GM12878 (cell line): ENCODE results near the gene AOAH. TPM values are rescaled to one million over a fixed set of nuclear protein-coding genes. Genes with fewer than 3 reads are reported as not detected.

Source experiments
- ATAC-seq: fragments of 200-7000 bp; cut with Tn5 transposase; 3 replicates; pipeline ENCODE4 v1.9.1; 2020; ENCODE audit warnings: mild to moderate bottlenecking, moderate library complexity
- BruUV-seq: library from RNA; stranded (reverse); fragments of 400-500 nt; replicated peaks from 2 replicates; lab custom pipeline; 2021; lab: Mats Ljungman, UMichigan
- CTCF ChIA-PET: fragments of 300-600 bp; sonication (Branson Sonifier 250); formaldehyde crosslinking; extraction: SDS; loops from one replicate; lab custom pipeline; 2021; ENCODE audit warnings: inconsistent platforms; lab: Yijun Ruan, JAX
- POLR2A ChIA-PET: fragments of 350-600 bp; formaldehyde crosslinking; extraction: SDS; loops from one replicate; lab custom pipeline; 2021; ENCODE audit warnings: inconsistent platforms; lab: Charles Lee
- RAD21 ChIA-PET: fragments of 300-600 bp; sonication (Branson Sonifier 250); formaldehyde crosslinking; loops from one replicate; lab custom pipeline; 2023; ENCODE audit warnings: antibody characterized with exemption; ENCODE audit not compliant: unreplicated experiment; lab: Charles Lee
- SMC1A ChIA-PET: fragments of 300-600 bp; sonication (Branson Sonifier 250); formaldehyde crosslinking; loops from one replicate; lab custom pipeline; 2023; ENCODE audit not compliant: unreplicated experiment, uncharacterized antibody; lab: Charles Lee
- DNase-seq: peaks from one replicate; pipeline ENCODE4 v3.0.0-alpha.2; 2011; ENCODE audit warnings: low read depth, low spot score
- FAIRE-seq: peaks from 3 replicates; lab custom pipeline; 2011; peaks lifted over from hg19 to GRCh38; lab: Jason Lieb, UNC
- H2AFZ ChIP-seq: 2 replicates; pipeline ENCODE4 v1.6.0; 2011; ENCODE audit warnings: low read depth, low read length, control low read depth; ENCODE audit not compliant: control insufficient read depth
- H3K27ac ChIP-seq: 2 replicates; pipeline ENCODE4 v1.5.1; 2011; ENCODE audit warnings: control low read depth; ENCODE audit not compliant: control insufficient read depth, insufficient read depth
- H3K27me3 ChIP-seq, 2 experiments: replicated peaks in 1 of 2; 2 replicates each; pipeline versions ENCODE4 v1.6.0 to v1.6.1; 2011; ENCODE audit warnings: low read length in 1 of 2; ENCODE audit not compliant: control insufficient read depth in 2 of 2, insufficient read depth in 2 of 2
- H3K36me3 ChIP-seq, 2 experiments: 2 replicates each; pipeline ENCODE4 v1.5.1; 2011; ENCODE audit warnings: low read length in 1 of 2; ENCODE audit not compliant: control insufficient read depth in 2 of 2, insufficient read depth in 2 of 2
- H3K4me1 ChIP-seq: 2 replicates; pipeline ENCODE4 v1.6.1; 2011; ENCODE audit warnings: mild to moderate bottlenecking, low read length, moderate library complexity, mixed read lengths; ENCODE audit not compliant: control insufficient read depth, insufficient read depth
- H3K4me2 ChIP-seq: 2 replicates; pipeline ENCODE4 v1.6.0; 2011; ENCODE audit warnings: control low read depth; ENCODE audit not compliant: control insufficient read depth, insufficient read depth
- H3K4me3 ChIP-seq: fragments of 200-600 bp; sonication (generic); 2 replicates; pipeline ENCODE4 v1.5.1; 2016
- H3K79me2 ChIP-seq: 2 replicates; pipeline ENCODE4 v1.6.0; 2011; ENCODE audit warnings: low read length; ENCODE audit not compliant: control insufficient read depth, insufficient read depth
- H3K9ac ChIP-seq: 2 replicates; pipeline ENCODE4 v1.8.0; 2011; ENCODE audit warnings: low read length, control low read depth, mixed read lengths; ENCODE audit not compliant: control insufficient read depth, insufficient read depth
- H3K9me3 ChIP-seq: replicated peaks from 3 replicates; pipeline ENCODE4 v1.5.1; 2011; ENCODE audit warnings: mild to moderate bottlenecking, low read length; ENCODE audit not compliant: control insufficient read depth, insufficient read depth
- H4K20me1 ChIP-seq: 2 replicates; pipeline ENCODE4 v1.6.0; 2011; ENCODE audit not compliant: control insufficient read depth, insufficient read depth
- ESRRA ChIP-seq: IDR thresholded peaks from 2 replicates; pipeline ENCODE4 v1.6.1; 2012; ENCODE audit warnings: mild to moderate bottlenecking, low read length, improper control_type of control experiment
- FOXK2 ChIP-seq: fragments of 450-650 bp; IDR thresholded peaks from 2 replicates; pipeline ENCODE4 v1.6.1; 2017; ENCODE audit warnings: mild to moderate bottlenecking, moderate library complexity
- MEF2A ChIP-seq: IDR thresholded peaks from 2 replicates; pipeline ENCODE4 v1.6.1; 2011; ENCODE audit warnings: low read depth, mild to moderate bottlenecking, low read length, moderate library complexity; ENCODE audit not compliant: insufficient read depth
- MTA2 ChIP-seq: fragments of 450-650 bp; IDR thresholded peaks from 2 replicates; pipeline ENCODE4 v1.6.1; 2016; ENCODE audit warnings: low read depth, mild to moderate bottlenecking, moderate library complexity
- MXI1 ChIP-seq: fragments of 150-350 bp; IDR thresholded peaks from 2 replicates; pipeline ENCODE4 v1.6.1; 2011; ENCODE audit warnings: low read depth, mild to moderate bottlenecking, inconsistent platforms, low read length, improper control_type of control experiment
- MYC ChIP-seq: IDR thresholded peaks from 2 replicates; pipeline ENCODE4 v1.6.1; 2011; ENCODE audit warnings: mild to moderate bottlenecking, low read length, moderate library complexity, inconsistent platforms; ENCODE audit not compliant: insufficient read depth, insufficient replicate concordance, insufficient read length, severe bottlenecking
- NR2C2 ChIP-seq: IDR thresholded peaks from 2 replicates; pipeline ENCODE4 v1.6.1; 2011; ENCODE audit warnings: borderline replicate concordance, low read depth; ENCODE audit not compliant: control insufficient read depth, insufficient read length
- NRF1 ChIP-seq: conservative IDR thresholded peaks from 2 replicates; pipeline ENCODE4 v1.6.1; 2011; ENCODE audit warnings: mild to moderate bottlenecking, low read depth, low read length, improper control_type of control experiment
- PRDM15 ChIP-seq: fragments of 450-650 bp; formaldehyde crosslinking; IDR thresholded peaks from 2 replicates; pipeline ENCODE4 v1.4.0; 2020; ENCODE audit warnings: mild to moderate bottlenecking, moderate library complexity
- WGBS: methylation state at CpG from one replicate; pipeline ENCODE4 v1.1.6; 2016; ENCODE audit warnings: low lambda C conversion rate; ENCODE audit not compliant: insufficient replicate concordance, insufficient coverage; ENCODE audit errors: missing lambda C conversion rate; 5-methylcytosine and 5-hydroxymethylcytosine counted together
- in situ Hi-C: fragments of 300-500 bp; cut with MboI; formaldehyde crosslinking; loops from 9 replicates; pipeline ENCODE4 v1.14.3; 2018; ENCODE audit warnings: mixed read lengths
- intact Hi-C: fragments of 100-400 bp; cut with micrococcal nuclease; formaldehyde crosslinking; loops from one replicate; pipeline ENCODE4 v1.14.2; 2022; ENCODE audit not compliant: unreplicated experiment
- polyA plus RNA-seq, 11 experiments: library from polyadenylated mRNA; depleted of rRNA in 4 of 11; unstranded in 6 of 11; stranded (reverse) in 5 of 11; fragments of >200 nt; fragmentation: Nextera tagmentation in 4 of 11; fragmentation: Illumina TruSeq in 1 of 11; extraction: Ambion mirVana in 4 of 11; extraction: Trizol in 1 of 11; gene quantifications; 1 replicate in 1 of 11; 2 replicates in 10 of 11; pipeline versions ENCODE4 v1.2.1 to v1.2.3, GENCODE V29; 2011 to 2016; ENCODE audit warnings: inconsistent platforms in 2 of 11, missing spikeins in 2 of 11, low read depth in 1 of 11
- total RNA-seq, 4 experiments: library from RNA; depleted of rRNA in 3 of 4; stranded (reverse); fragments of >200 nt in 3 of 4; fragmentation: Illumina TruSeq in 1 of 4; extraction: Trizol in 1 of 4; gene quantifications; 2 replicates each; pipeline versions ENCODE4 v1.2.1 to v1.2.3, GENCODE V29; 2013 to 2021
- TF ChIP-seq, protein P1 (sequence below): IDR thresholded peaks from 2 replicates; pipeline ENCODE4 v1.6.1; 2012; ENCODE audit warnings: low read depth, low read length, improper control_type of control experiment
- TF ChIP-seq, protein P2 (sequence below): fragments of 450-650 bp; IDR thresholded peaks from 2 replicates; pipeline ENCODE4 v1.6.1; 2018; ENCODE audit warnings: mild to moderate bottlenecking, low read depth, moderate library complexity; ENCODE audit not compliant: partially characterized antibody
- TF ChIP-seq, protein P3 (sequence below): fragments of 450-650 bp; IDR thresholded peaks from 2 replicates; pipeline ENCODE4 v1.6.1; 2016; ENCODE audit warnings: mild to moderate bottlenecking, moderate library complexity, borderline replicate concordance

AOAH gene
- total and polyA plus RNA-seq, 10 of the 15 experiments (the other 5 are each of a cell fraction or from before 2014, with no cell fraction given) = 0.32 to 2.8 (median 1.4) TPM

GRCh38 chr7:36547416-36547815 lies 176.9 kb downstream of the AOAH start:
- ChIA-PET RAD21 (no interaction called here), POLR2A (no interaction called here), SMC1A (no interaction called here), CTCF (no interaction called here)
- DNase-seq (no peak), FAIRE-seq (no peak), ATAC-seq (no peak)
- Histone ChIP-seq H3K4me1 (no peaks in the 10 kb centered on the region), H3K79me2 (no peaks in the 10 kb centered on the region), H3K9ac (no peak overlapping the region), H3K27ac (no peak overlapping the region), H3K4me3 (no peak overlapping the region), H3K27me3 (peaks cover 0 to 2% of the 10 kb centered on the region in 2 experiments; a peak in 1 of 4 replicates), H3K4me2 (no peak overlapping the region), H2AFZ (no peak overlapping the region), H4K20me1 (no peaks in the 10 kb centered on the region), H3K9me3 (no peaks in the 10 kb centered on the region), H3K36me3 (no peaks in the 10 kb centered on the region)
- intact Hi-C loops (no loop called here), in situ Hi-C loops (no loop called here)
- BruUV-seq = no TSS peak
- WGBS = 40% methylated on average over 5 of the region's 5 CpGs
- TF ChIP-seq NR2C2 (no peak), PRDM15 (CRISPR knock-in tag) (no peak), ESRRA (no peak), MXI1 (no peak), FOXK2 (no peak), NRF1 (no peak), MYC (no peak), MTA2 (no peak), MEF2A (no peak)
- TF ChIP-seq, protein P1, sequence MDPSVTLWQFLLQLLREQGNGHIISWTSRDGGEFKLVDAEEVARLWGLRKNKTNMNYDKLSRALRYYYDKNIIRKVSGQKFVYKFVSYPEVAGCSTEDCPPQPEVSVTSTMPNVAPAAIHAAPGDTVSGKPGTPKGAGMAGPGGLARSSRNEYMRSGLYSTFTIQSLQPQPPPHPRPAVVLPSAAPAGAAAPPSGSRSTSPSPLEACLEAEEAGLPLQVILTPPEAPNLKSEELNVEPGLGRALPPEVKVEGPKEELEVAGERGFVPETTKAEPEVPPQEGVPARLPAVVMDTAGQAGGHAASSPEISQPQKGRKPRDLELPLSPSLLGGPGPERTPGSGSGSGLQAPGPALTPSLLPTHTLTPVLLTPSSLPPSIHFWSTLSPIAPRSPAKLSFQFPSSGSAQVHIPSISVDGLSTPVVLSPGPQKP = no peak
- TF ChIP-seq, protein P2, sequence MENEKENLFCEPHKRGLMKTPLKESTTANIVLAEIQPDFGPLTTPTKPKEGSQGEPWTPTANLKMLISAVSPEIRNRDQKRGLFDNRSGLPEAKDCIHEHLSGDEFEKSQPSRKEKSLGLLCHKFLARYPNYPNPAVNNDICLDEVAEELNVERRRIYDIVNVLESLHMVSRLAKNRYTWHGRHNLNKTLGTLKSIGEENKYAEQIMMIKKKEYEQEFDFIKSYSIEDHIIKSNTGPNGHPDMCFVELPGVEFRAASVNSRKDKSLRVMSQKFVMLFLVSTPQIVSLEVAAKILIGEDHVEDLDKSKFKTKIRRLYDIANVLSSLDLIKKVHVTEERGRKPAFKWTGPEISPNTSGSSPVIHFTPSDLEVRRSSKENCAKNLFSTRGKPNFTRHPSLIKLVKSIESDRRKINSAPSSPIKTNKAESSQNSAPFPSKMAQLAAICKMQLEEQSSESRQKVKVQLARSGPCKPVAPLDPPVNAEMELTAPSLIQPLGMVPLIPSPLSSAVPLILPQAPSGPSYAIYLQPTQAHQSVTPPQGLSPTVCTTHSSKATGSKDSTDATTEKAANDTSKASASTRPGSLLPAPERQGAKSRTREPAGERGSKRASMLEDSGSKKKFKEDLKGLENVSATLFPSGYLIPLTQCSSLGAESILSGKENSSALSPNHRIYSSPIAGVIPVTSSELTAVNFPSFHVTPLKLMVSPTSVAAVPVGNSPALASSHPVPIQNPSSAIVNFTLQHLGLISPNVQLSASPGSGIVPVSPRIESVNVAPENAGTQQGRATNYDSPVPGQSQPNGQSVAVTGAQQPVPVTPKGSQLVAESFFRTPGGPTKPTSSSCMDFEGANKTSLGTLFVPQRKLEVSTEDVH = no peak
- TF ChIP-seq, protein P3, sequence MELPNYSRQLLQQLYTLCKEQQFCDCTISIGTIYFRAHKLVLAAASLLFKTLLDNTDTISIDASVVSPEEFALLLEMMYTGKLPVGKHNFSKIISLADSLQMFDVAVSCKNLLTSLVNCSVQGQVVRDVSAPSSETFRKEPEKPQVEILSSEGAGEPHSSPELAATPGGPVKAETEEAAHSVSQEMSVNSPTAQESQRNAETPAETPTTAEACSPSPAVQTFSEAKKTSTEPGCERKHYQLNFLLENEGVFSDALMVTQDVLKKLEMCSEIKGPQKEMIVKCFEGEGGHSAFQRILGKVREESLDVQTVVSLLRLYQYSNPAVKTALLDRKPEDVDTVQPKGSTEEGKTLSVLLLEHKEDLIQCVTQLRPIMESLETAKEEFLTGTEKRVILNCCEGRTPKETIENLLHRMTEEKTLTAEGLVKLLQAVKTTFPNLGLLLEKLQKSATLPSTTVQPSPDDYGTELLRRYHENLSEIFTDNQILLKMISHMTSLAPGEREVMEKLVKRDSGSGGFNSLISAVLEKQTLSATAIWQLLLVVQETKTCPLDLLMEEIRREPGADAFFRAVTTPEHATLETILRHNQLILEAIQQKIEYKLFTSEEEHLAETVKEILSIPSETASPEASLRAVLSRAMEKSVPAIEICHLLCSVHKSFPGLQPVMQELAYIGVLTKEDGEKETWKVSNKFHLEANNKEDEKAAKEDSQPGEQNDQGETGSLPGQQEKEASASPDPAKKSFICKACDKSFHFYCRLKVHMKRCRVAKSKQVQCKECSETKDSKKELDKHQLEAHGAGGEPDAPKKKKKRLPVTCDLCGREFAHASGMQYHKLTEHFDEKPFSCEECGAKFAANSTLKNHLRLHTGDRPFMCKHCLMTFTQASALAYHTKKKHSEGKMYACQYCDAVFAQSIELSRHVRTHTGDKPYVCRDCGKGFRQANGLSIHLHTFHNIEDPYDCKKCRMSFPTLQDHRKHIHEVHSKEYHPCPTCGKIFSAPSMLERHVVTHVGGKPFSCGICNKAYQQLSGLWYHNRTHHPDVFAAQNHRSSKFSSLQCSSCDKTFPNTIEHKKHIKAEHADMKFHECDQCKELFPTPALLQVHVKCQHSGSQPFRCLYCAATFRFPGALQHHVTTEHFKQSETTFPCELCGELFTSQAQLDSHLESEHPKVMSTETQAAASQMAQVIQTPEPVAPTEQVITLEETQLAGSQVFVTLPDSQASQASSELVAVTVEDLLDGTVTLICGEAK = no peak
